ENCODE data around the gene EME2.

- no peak for TF ChIP-seq RAD21 (IDR thresholded peaks at IDR 0.05; ENCODE audit: low read depth)
- TF ChIP-seq NFIC (IDR thresholded peaks at IDR 0.05) = no peak
Measured at GRCh38 chr16:1794908-1795666, 22.5 kb downstream of the EME2 start.

Measured in Ishikawa (cell line).